MM.1S (cell line): ENCODE results near the gene CD40.
A peak's percentile ranks its signal among the peaks of the same experiment; 100 is the strongest.

ENCODE experiments used
- DNase-seq: peaks from one replicate; pipeline ENCODE4 v3.0.0-alpha.2; 2015
- H2AFZ ChIP-seq: fragments of 300-600 bp; sonication (generic); 2 replicates; pipeline ENCODE4 v1.6.0; 2016; ENCODE audit warnings: antibody characterized with exemption, low read length
- H3F3A ChIP-seq: fragments of 300-600 bp; sonication (generic); 2 replicates; pipeline ENCODE4 v1.6.1; 2016; ENCODE audit warnings: mild to moderate bottlenecking, antibody characterized with exemption, low read length, moderate library complexity, mixed read lengths; ENCODE audit not compliant: insufficient read depth
- H3K27ac ChIP-seq: fragments of 300-600 bp; sonication (generic); 2 replicates; pipeline ENCODE4 v1.5.1; 2016; ENCODE audit warnings: mild to moderate bottlenecking, low read length
- H3K27me3 ChIP-seq: fragments of 300-600 bp; sonication (generic); replicated peaks from 2 replicates; pipeline ENCODE4 v1.6.0; 2016; ENCODE audit warnings: low read length; ENCODE audit not compliant: insufficient read depth
- H3K36me3 ChIP-seq: fragments of 300-600 bp; sonication (generic); replicated peaks from 2 replicates; pipeline ENCODE4 v1.6.1; 2016; ENCODE audit warnings: mild to moderate bottlenecking, low read length, mixed read lengths; ENCODE audit not compliant: insufficient read depth
- H3K4me1 ChIP-seq: fragments of 300-600 bp; sonication (generic); 2 replicates; pipeline ENCODE4 v1.6.1; 2016; ENCODE audit warnings: low read length, mixed read lengths
- H3K4me2 ChIP-seq: fragments of 300-600 bp; sonication (generic); 2 replicates; pipeline ENCODE4 v1.6.0; 2016; ENCODE audit warnings: low read depth, low read length
- H3K4me3 ChIP-seq: fragments of 300-600 bp; sonication (generic); 2 replicates; pipeline ENCODE4 v1.5.1; 2016; ENCODE audit warnings: low read length, mixed read lengths
- H3K79me2 ChIP-seq: fragments of 300-600 bp; sonication (generic); 2 replicates; pipeline ENCODE4 v1.6.1; 2016; ENCODE audit warnings: mixed run types, low read length, mixed read lengths
- H3K9ac ChIP-seq: fragments of 300-600 bp; sonication (generic); 2 replicates; pipeline ENCODE4 v1.6.1; 2016; ENCODE audit warnings: low read length, mixed read lengths
- H3K9me2 ChIP-seq: fragments of 300-600 bp; sonication (generic); replicated peaks from 2 replicates; pipeline ENCODE4 v1.6.1; 2016; ENCODE audit warnings: mild to moderate bottlenecking, low read length, mixed read lengths; ENCODE audit not compliant: insufficient read depth
- H3K9me3 ChIP-seq: fragments of 300-600 bp; sonication (generic); replicated peaks from 2 replicates; pipeline ENCODE4 v1.6.1; 2016; ENCODE audit warnings: mild to moderate bottlenecking, low read length, mixed read lengths; ENCODE audit not compliant: insufficient read depth
- H4K20me1 ChIP-seq: fragments of 300-600 bp; sonication (generic); 2 replicates; pipeline ENCODE4 v1.6.1; 2016; ENCODE audit warnings: mild to moderate bottlenecking, low read length, moderate library complexity, mixed read lengths; ENCODE audit not compliant: insufficient read depth
- CTCF ChIP-seq: fragments of 300-600 bp; sonication (generic); IDR thresholded peaks from 2 replicates; pipeline ENCODE4 v1.5.1; 2016; ENCODE audit warnings: antibody characterized with exemption, low read length, mixed read lengths
- EZH2 ChIP-seq: fragments of 300-600 bp; sonication (generic); optimal IDR thresholded peaks from 2 replicates; pipeline ENCODE3; 2017; ENCODE audit warnings: low read depth, mild to moderate bottlenecking, antibody characterized with exemption, low read length, mixed read lengths
- EZH2phosphoT487 ChIP-seq: fragments of 300-600 bp; sonication (generic); IDR thresholded peaks from 2 replicates; pipeline ENCODE4 v1.6.1; 2018; ENCODE audit warnings: antibody characterized with exemption, low read length

CD40 gene

DNA sequence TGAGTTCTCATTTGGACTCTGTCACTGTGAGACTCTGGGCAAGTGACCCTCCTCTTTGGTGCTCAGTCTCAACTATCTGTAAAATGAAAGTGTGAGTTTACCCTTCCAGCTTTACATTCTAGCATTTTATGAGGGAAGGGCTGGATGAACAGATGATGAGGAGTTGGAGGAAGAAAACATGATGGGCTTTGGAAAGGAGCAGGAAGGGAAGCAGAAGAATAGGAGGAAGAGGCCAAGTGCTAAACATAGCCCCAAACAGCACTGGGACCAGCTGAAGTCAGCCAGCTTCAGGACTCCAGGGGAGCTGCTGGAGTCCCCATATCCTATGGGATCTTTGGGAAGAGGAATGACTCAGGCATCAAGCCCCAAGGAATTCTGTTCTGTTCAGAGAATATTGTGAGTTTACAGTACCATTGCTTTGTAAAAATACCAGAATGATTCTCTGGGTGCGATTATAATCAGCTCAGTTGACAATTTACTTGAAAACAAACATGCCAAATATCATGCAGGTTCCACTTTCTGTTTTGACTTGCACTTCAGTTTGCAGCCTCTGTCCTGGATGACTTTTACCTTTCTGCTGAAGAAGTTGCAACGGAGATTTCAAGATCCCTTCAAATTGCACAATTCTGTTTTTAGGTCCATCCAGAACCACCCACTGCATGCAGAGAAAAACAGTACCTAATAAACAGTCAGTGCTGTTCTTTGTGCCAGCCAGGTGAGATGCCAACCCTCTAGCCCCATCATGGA, 3.2 kb downstream of the CD40 start:
- Histone ChIP-seq H3K9me2 (no peaks in the 10 kb centered on the region), H3K9me3 (no peaks in the 10 kb centered on the region), H3K79me2 (no peaks in the 10 kb centered on the region), H2AFZ (peak overlapping the region; percentile 66), H4K20me1 (no peaks in the 10 kb centered on the region), H3F3A (peaks cover 9% of the 10 kb centered on the region; the same call in 1 of the 2 replicates), H3K27ac (peak overlapping the region; percentile 47; the same call in 1 of the 2 replicates), H3K4me2 (peak overlapping the region; percentile 95), H3K36me3 (no peaks in the 10 kb centered on the region), H3K27me3 (no peaks in the 10 kb centered on the region), H3K4me1 (peaks cover 29% of the 10 kb centered on the region), H3K9ac (peak overlapping the region; percentile 18; the same call in 1 of the 2 replicates), H3K4me3 (peak overlapping the region; percentile 48)
- peak; percentile 34 for DNase-seq
- TF ChIP-seq CTCF (no peak), EZH2 (no peak), EZH2phosphoT487 (no peak)

GRCh38 chr20:46122071-46122470, 4.0 kb downstream of the CD40 start:
- no peak for TF ChIP-seq CTCF
- no peak overlapping the region for H3K27ac ChIP-seq
- H3K27me3 ChIP-seq, result no peaks in the 10 kb centered on the region
- no peaks in the 10 kb centered on the region for H3K9me2 ChIP-seq
- peaks cover 29% of the 10 kb centered on the region for H3K4me1 ChIP-seq
- no peak overlapping the region for H3K4me3 ChIP-seq
- H3K36me3 ChIP-seq, result no peaks in the 10 kb centered on the region
- peaks cover 9% of the 10 kb centered on the region; the same call in 1 of the 2 replicates for H3F3A ChIP-seq
- no peaks in the 10 kb centered on the region for H3K9me3 ChIP-seq
- no peaks in the 10 kb centered on the region for H4K20me1 ChIP-seq
- no peak overlapping the region for H3K9ac ChIP-seq
- no peak for DNase-seq
- no peaks in the 10 kb centered on the region for H3K79me2 ChIP-seq
- peak overlapping the region; percentile 95; the same call in 1 of the 2 replicates for H3K4me2 ChIP-seq
- H2AFZ ChIP-seq, result peak overlapping the region; percentile 66; the same call in 1 of the 2 replicates

DNA sequence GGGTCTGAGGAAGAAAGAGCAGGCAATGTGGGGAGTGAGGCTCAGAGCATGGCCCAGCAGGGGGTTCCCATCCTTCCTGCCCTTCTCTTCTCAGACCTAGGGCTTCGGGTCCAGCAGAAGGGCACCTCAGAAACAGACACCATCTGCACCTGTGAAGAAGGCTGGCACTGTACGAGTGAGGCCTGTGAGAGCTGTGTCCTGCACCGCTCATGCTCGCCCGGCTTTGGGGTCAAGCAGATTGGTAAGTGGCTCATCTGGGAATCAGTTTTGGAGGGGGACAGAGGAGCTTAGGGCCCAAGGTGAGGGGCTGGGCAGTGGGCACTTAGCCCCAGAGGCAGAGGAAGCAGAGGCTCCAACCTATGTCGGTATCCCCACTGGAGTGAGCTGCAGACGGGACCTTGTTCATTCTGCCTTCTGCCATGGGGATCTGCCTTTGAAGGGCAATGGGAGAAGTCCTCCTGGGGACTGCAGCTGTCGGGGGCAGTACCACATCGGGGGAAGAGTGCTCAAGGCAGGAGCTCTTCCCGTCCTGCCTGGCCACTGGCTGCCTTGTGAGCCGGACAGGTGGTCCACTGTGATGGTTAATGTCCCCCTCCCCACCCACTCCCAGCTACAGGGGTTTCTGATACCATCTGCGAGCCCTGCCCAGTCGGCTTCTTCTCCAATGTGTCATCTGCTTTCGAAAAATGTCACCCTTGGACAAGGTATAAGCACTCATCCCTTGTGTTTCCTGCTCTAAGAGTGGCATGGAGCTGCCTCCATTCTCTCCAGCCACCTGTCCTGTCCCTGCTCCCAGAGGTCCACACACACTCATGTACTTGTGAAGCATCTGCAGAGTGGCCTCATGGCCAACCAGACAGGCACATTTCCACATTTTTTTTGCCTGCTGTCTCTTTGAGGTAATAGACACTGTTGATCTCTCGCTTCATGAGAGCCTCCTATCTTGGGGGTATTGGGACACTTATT, 4.7 kb downstream of the CD40 start:
- no peak for TF ChIP-seq CTCF
- no peak for TF ChIP-seq EZH2
- no peak for TF ChIP-seq EZH2phosphoT487
- H3F3A ChIP-seq, result peaks cover 9% of the 10 kb centered on the region; the same call in 1 of the 2 replicates
- H3K9me3 ChIP-seq, result no peaks in the 10 kb centered on the region
- H3K4me1 ChIP-seq, result peaks cover 29% of the 10 kb centered on the region
- no peak overlapping the region for H2AFZ ChIP-seq
- H3K4me2 ChIP-seq, result no peak overlapping the region
- no peak overlapping the region for H3K9ac ChIP-seq
- H3K27me3 ChIP-seq, result no peaks in the 10 kb centered on the region
- DNase-seq, result no peak
- H3K27ac ChIP-seq, result no peak overlapping the region
- H3K4me3 ChIP-seq, result no peak overlapping the region
- no peaks in the 10 kb centered on the region for H3K9me2 ChIP-seq
- H3K36me3 ChIP-seq, result no peaks in the 10 kb centered on the region
- H4K20me1 ChIP-seq, result no peaks in the 10 kb centered on the region
- no peaks in the 10 kb centered on the region for H3K79me2 ChIP-seq
